ENCODE results near the gene ADGB. TPM values are rescaled to one million over a fixed set of nuclear protein-coding genes. Genes with fewer than 3 reads are reported as not detected.

Gene ADGB
- total RNA-seq, 1 experiment from 2014 or later: not detected

DNA sequence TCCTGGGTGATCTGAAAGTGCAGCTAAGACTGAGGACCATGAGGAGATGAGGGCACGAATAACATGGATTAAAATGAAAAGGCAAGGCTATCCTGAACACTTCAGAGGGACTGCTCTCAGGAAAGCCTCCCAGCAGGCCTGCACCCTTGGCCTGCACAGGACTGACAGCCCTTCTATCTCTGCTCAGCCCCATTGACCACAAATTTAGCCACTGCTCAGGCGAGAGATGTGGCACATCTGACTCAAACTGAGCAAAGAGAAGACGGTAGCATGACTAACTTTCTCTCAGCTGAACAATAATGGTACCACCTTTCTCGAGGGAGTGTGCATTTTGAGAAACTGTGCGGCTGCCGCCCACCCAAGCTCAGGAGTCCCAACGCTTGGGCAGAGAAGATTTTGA, 257.5 kb downstream of the ADGB start:
- Histone ChIP-seq H3K79me2 (ENCODE audit: insufficient read depth, low read length) (no peaks in the 10 kb centered on the region), H2AFZ (ENCODE audit: low read depth, low read length, poor library complexity, severe bottlenecking) (no peak overlapping the region), H3K9ac (ENCODE audit: low read length) (no peak overlapping the region), H3K4me1 (ENCODE audit: control insufficient read depth in 1 of 2, insufficient read depth in 2 of 2, low read length in 2 of 2) (peaks cover 0 to 5% of the 10 kb centered on the region in 2 experiments; a peak in 2 of 4 replicates), H3K27ac (ENCODE audit: low read depth, low read length) (no peak overlapping the region), H3K4me2 (ENCODE audit: low read length) (no peak overlapping the region), H3K9me3 (ENCODE audit: control insufficient read depth in 1 of 2, insufficient read depth in 1 of 2, low read depth in 1 of 2, low read length in 2 of 2) (no peaks in the 10 kb centered on the region), H3K36me3 (ENCODE audit: control insufficient read depth in 1 of 2, insufficient read depth in 2 of 2, low read length in 2 of 2) (no peaks in the 10 kb centered on the region), H3K9me2 (ENCODE audit: insufficient read depth) (no peaks in the 10 kb centered on the region), H4K20me1 (ENCODE audit: insufficient read depth) (no peaks in the 10 kb centered on the region), H3K27me3 (ENCODE audit: insufficient read depth, low read length) (no peaks in the 10 kb centered on the region), H3K4me3 (replicated peaks in 1 of 2; ENCODE audit: low read depth in 1 of 2, low read length in 2 of 2) (no peak overlapping the region)
- TF ChIP-seq CBX3 (IDR thresholded peaks at IDR 0.05; ENCODE audit: low read depth) (no peak), YY1 (IDR thresholded peaks at IDR 0.05; ENCODE audit: extremely low read depth, insufficient replicate concordance, low read depth, low read length) (no peak), EZH2 (IDR thresholded peaks at IDR 0.05) (no peak), JUND (IDR thresholded peaks at IDR 0.05) (no peak), CEBPB (IDR thresholded peaks at IDR 0.05; ENCODE audit: low read depth) (no peak), POLR2AphosphoS5 (IDR thresholded peaks at IDR 0.05; ENCODE audit: low read depth, low read length) (no peak), ZNF274 (IDR thresholded peaks at IDR 0.05; ENCODE audit: low read depth, low read length) (no peak), FOSL1 (IDR thresholded peaks at IDR 0.05; ENCODE audit: low read depth) (no peak), SP1 (IDR thresholded peaks at IDR 0.05; ENCODE audit: low read depth) (no peak), ZFX (IDR thresholded peaks at IDR 0.05) (no peak), EGR1 (IDR thresholded peaks at IDR 0.05; ENCODE audit: low read depth) (no peak), RAD21 (IDR thresholded peaks at IDR 0.05; ENCODE audit: low read depth) (no peak), ELF1 (IDR thresholded peaks at IDR 0.05; ENCODE audit: borderline replicate concordance, low read depth) (no peak)
- TF ChIP-seq, protein P1, sequence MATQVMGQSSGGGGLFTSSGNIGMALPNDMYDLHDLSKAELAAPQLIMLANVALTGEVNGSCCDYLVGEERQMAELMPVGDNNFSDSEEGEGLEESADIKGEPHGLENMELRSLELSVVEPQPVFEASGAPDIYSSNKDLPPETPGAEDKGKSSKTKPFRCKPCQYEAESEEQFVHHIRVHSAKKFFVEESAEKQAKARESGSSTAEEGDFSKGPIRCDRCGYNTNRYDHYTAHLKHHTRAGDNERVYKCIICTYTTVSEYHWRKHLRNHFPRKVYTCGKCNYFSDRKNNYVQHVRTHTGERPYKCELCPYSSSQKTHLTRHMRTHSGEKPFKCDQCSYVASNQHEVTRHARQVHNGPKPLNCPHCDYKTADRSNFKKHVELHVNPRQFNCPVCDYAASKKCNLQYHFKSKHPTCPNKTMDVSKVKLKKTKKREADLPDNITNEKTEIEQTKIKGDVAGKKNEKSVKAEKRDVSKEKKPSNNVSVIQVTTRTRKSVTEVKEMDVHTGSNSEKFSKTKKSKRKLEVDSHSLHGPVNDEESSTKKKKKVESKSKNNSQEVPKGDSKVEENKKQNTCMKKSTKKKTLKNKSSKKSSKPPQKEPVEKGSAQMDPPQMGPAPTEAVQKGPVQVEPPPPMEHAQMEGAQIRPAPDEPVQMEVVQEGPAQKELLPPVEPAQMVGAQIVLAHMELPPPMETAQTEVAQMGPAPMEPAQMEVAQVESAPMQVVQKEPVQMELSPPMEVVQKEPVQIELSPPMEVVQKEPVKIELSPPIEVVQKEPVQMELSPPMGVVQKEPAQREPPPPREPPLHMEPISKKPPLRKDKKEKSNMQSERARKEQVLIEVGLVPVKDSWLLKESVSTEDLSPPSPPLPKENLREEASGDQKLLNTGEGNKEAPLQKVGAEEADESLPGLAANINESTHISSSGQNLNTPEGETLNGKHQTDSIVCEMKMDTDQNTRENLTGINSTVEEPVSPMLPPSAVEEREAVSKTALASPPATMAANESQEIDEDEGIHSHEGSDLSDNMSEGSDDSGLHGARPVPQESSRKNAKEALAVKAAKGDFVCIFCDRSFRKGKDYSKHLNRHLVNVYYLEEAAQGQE (IDR thresholded peaks at IDR 0.05; ENCODE audit: low read depth): no peak
- TF ChIP-seq, protein P2, sequence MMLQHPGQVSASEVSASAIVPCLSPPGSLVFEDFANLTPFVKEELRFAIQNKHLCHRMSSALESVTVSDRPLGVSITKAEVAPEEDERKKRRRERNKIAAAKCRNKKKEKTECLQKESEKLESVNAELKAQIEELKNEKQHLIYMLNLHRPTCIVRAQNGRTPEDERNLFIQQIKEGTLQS (IDR thresholded peaks at IDR 0.05): no peak
- ChIA-PET CTCF (no interaction called here), RAD21 (ENCODE audit: low non-redundant PET in 1 of 2, low total read pairs in 2 of 2, uncharacterized antibody in 2 of 2, unreplicated experiment in 2 of 2) (no interaction called here), POLR2A (no interaction called here)
- ATAC-seq (no peak), DNase-seq (ENCODE audit: low read depth, low spot score) (no peak)
- intact Hi-C loops (cut with micrococcal nuclease): loop anchor here (2.0 to 10.0 kb wide), 2 partner anchors 369 to 429 kb away; no protein-coding TSS in a partner anchor
- no TSS peak for BruUV-seq (replicated peaks)

All from HCT116 (cell line).